ENCODE data around the gene BAG1.

Gene BAG1

GRCh38 chr9:33264003-33264472 is 470 bp downstream of the BAG1 start:
- H3K36me3 ChIP-seq (ENCODE audit: control insufficient read depth in 1 of 2, insufficient read depth in 2 of 2, low read depth in 1 of 2, low read length in 2 of 2) = peaks cover 4 to 61% of the 10 kb centered on the region in 2 experiments
- no peaks in the 10 kb centered on the region for H3K9me3 ChIP-seq (ENCODE audit: control insufficient read depth, low read length)
- H3K9ac ChIP-seq (ENCODE audit: low read length) = peak overlapping the region; percentile 93
- peak overlapping the region in 1 of 2 experiments; percentile 84 for H3K4ac ChIP-seq (ENCODE audit: low read depth in 1 of 2, low read length in 2 of 2)
- H2BK15ac ChIP-seq (ENCODE audit: low read depth, poor library complexity, severe bottlenecking) = no peak overlapping the region
- H3K18ac ChIP-seq (ENCODE audit: low read depth in 1 of 2, low read length in 2 of 2) = peak overlapping the region in 1 of 2 experiments; percentile 75
- no peak overlapping the region for H4K8ac ChIP-seq (ENCODE audit: low read length)
- H3K79me1 ChIP-seq (replicated peaks; ENCODE audit: low read length, poor library complexity, severe bottlenecking) = peaks cover 42% of the 10 kb centered on the region
- H2BK12ac ChIP-seq (ENCODE audit: low read length in 2 of 2) = peak overlapping the region in 1 of 2 experiments; percentile 49
- no peak overlapping the region for H2BK5ac ChIP-seq (ENCODE audit: low read depth, low read length, poor library complexity, severe bottlenecking)
- peaks cover 12% of the 10 kb centered on the region for H3K4me1 ChIP-seq (ENCODE audit: control insufficient read depth, insufficient read depth, low read depth, low read length)
- H2AK5ac ChIP-seq (ENCODE audit: low read length, severe bottlenecking) = no peak overlapping the region
- peak overlapping the region; percentile 89 for H2AFZ ChIP-seq (ENCODE audit: low read depth, low read length)
- H3K4me2 ChIP-seq (ENCODE audit: low read length, poor library complexity, severe bottlenecking) = peak overlapping the region; percentile 48
- peak overlapping the region in 1 of 2 experiments; percentile 92 for H3K23ac ChIP-seq (ENCODE audit: low read length in 2 of 2)
- H3K4me3 ChIP-seq (ENCODE audit: insufficient read depth in 1 of 2, low read depth in 1 of 2, low read length in 2 of 2) = peak overlapping the region; percentile 92 to 97
- DNase-seq = peak; percentile 48
- no peak overlapping the region for H2BK120ac ChIP-seq (ENCODE audit: low read depth, low read length)
- H3K27me3 ChIP-seq (ENCODE audit: control insufficient read depth in 1 of 2, insufficient read depth in 1 of 2, low read length in 2 of 2) = no peaks in the 10 kb centered on the region
- no peak overlapping the region for H4K91ac ChIP-seq (ENCODE audit: low read length)
- H3K27ac ChIP-seq (ENCODE audit: low read length, poor library complexity, severe bottlenecking) = no peak overlapping the region
- WGBS = 0% methylated on average over 37 of the region's 37 CpGs
- H3K14ac ChIP-seq (ENCODE audit: low read length in 2 of 2) = peak overlapping the region in 1 of 2 experiments; percentile 45

GRCh38 chr9:33263131-33264002 is 1.1 kb downstream of the BAG1 start:
- Histone ChIP-seq H3K9ac (ENCODE audit: low read length) (peak overlapping the region; percentile 93), H3K27ac (ENCODE audit: low read length, poor library complexity, severe bottlenecking) (no peak overlapping the region), H2BK120ac (ENCODE audit: low read depth, low read length) (no peak overlapping the region), H2AFZ (ENCODE audit: low read depth, low read length) (peak overlapping the region; percentile 89), H3K4me2 (ENCODE audit: low read length, poor library complexity, severe bottlenecking) (peak overlapping the region; percentile 48), H3K4ac (ENCODE audit: low read depth in 1 of 2, low read length in 2 of 2) (peak overlapping the region in 1 of 2 experiments; percentile 55), H3K14ac (ENCODE audit: low read length in 2 of 2) (peak overlapping the region in 1 of 2 experiments; percentile 45), H2BK12ac (ENCODE audit: low read length in 2 of 2) (no peak overlapping the region), H4K8ac (ENCODE audit: low read length) (no peak overlapping the region), H3K4me3 (ENCODE audit: insufficient read depth in 1 of 2, low read depth in 1 of 2, low read length in 2 of 2) (peak overlapping the region; percentile 92 to 97), H4K91ac (ENCODE audit: low read length) (no peak overlapping the region), H2AK5ac (ENCODE audit: low read length, severe bottlenecking) (no peak overlapping the region), H3K79me1 (replicated peaks; ENCODE audit: low read length, poor library complexity, severe bottlenecking) (peaks cover 42% of the 10 kb centered on the region), H3K36me3 (ENCODE audit: control insufficient read depth in 1 of 2, insufficient read depth in 2 of 2, low read depth in 1 of 2, low read length in 2 of 2) (peaks cover 4 to 61% of the 10 kb centered on the region in 2 experiments), H2BK5ac (ENCODE audit: low read depth, low read length, poor library complexity, severe bottlenecking) (no peak overlapping the region), H3K18ac (ENCODE audit: low read depth in 1 of 2, low read length in 2 of 2) (peak overlapping the region in 1 of 2 experiments; percentile 75), H2BK15ac (ENCODE audit: low read depth, poor library complexity, severe bottlenecking) (no peak overlapping the region), H3K9me3 (ENCODE audit: control insufficient read depth, low read length) (no peaks in the 10 kb centered on the region), H3K4me1 (ENCODE audit: control insufficient read depth, insufficient read depth, low read depth, low read length) (peaks cover 12% of the 10 kb centered on the region), H3K23ac (ENCODE audit: low read length in 2 of 2) (peak overlapping the region in 1 of 2 experiments; percentile 92), H3K27me3 (ENCODE audit: control insufficient read depth in 1 of 2, insufficient read depth in 1 of 2, low read length in 2 of 2) (no peaks in the 10 kb centered on the region)
- WGBS = 7% methylated on average over 25 of the region's 25 CpGs
- peak; percentile 63 for DNase-seq

DNA sequence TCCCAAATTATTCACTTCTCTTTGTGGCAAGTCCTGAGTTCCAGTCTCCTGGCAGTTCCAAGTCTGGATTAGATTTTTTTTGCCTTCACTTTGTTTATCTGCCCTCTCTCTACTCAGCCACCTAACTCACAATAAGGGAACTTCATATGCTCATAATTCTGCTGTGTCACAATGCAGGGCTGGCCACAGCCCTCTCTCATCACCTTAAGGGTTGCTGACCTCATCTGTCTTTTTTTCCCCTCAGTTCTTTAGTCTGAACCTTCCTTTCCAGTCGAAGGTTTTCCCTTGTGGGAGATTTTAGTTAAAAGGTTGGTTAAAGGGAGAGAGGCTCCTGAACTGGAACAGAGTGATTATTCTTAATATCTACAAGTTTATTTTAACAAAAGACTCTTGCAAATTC is 4.1 kb downstream of the BAG1 start:
- Histone ChIP-seq H2BK5ac (ENCODE audit: low read depth, low read length, poor library complexity, severe bottlenecking) (no peak overlapping the region), H3K9ac (ENCODE audit: low read length) (no peak overlapping the region), H3K4me2 (ENCODE audit: low read length, poor library complexity, severe bottlenecking) (no peak overlapping the region), H2BK12ac (ENCODE audit: low read length in 2 of 2) (no peak overlapping the region), H2BK120ac (ENCODE audit: low read depth, low read length) (no peak overlapping the region), H2BK15ac (ENCODE audit: low read depth, poor library complexity, severe bottlenecking) (no peak overlapping the region), H4K91ac (ENCODE audit: low read length) (no peak overlapping the region), H3K27me3 (ENCODE audit: control insufficient read depth in 1 of 2, insufficient read depth in 1 of 2, low read length in 2 of 2) (no peaks in the 10 kb centered on the region), H3K18ac (ENCODE audit: low read depth in 1 of 2, low read length in 2 of 2) (no peak overlapping the region), H3K4ac (ENCODE audit: low read depth in 1 of 2, low read length in 2 of 2) (no peak overlapping the region), H2AFZ (ENCODE audit: low read depth, low read length) (no peak overlapping the region), H2AK5ac (ENCODE audit: low read length, severe bottlenecking) (no peak overlapping the region), H3K14ac (ENCODE audit: low read length in 2 of 2) (no peak overlapping the region), H3K79me1 (replicated peaks; ENCODE audit: low read length, poor library complexity, severe bottlenecking) (peaks cover 28% of the 10 kb centered on the region), H3K4me1 (ENCODE audit: control insufficient read depth, insufficient read depth, low read depth, low read length) (peaks cover 15% of the 10 kb centered on the region), H3K23ac (ENCODE audit: low read length in 2 of 2) (no peak overlapping the region), H3K36me3 (ENCODE audit: control insufficient read depth in 1 of 2, insufficient read depth in 2 of 2, low read depth in 1 of 2, low read length in 2 of 2) (peaks cover 8 to 67% of the 10 kb centered on the region in 2 experiments), H3K4me3 (ENCODE audit: insufficient read depth in 1 of 2, low read depth in 1 of 2, low read length in 2 of 2) (no peak overlapping the region), H3K9me3 (ENCODE audit: control insufficient read depth, low read length) (no peaks in the 10 kb centered on the region), H4K8ac (ENCODE audit: low read length) (no peak overlapping the region), H3K27ac (ENCODE audit: low read length, poor library complexity, severe bottlenecking) (no peak overlapping the region)
- DNase-seq = no peak
- no CpG with 5 or more reads among the region's 1 CpG for whole genome bisulfite sequencing

DNA sequence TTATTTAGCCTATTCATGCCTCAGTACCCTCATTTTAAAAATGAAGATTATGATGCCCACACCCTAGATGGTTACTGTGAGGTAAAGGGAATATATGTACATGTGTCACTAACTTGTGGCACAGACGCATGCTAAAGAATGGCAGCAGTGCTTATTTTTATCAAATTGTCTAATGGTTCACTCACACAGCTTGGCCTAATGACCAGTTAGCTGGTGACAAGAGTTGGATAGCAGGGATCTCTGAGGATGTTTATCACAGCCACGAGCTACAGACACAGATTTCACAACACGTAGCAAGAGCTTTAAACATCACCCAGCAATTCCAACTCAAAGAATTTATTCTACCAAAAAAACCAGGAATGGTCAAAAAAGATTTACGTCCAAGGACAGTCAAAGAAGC is 7.2 kb downstream of the BAG1 start:
- Histone ChIP-seq H3K14ac (ENCODE audit: low read length in 2 of 2) (no peak overlapping the region), H4K8ac (ENCODE audit: low read length) (no peak overlapping the region)

More for the DNA sequence above, 7.2 kb downstream of the BAG1 start:
- no peak overlapping the region for H3K23ac ChIP-seq (ENCODE audit: low read length in 2 of 2)
- no peak overlapping the region for H2BK5ac ChIP-seq (ENCODE audit: low read depth, low read length, poor library complexity, severe bottlenecking)
- no peak overlapping the region for H3K4ac ChIP-seq (ENCODE audit: low read depth in 1 of 2, low read length in 2 of 2)
- no peak overlapping the region for H3K18ac ChIP-seq (ENCODE audit: low read depth in 1 of 2, low read length in 2 of 2)
- H3K9me3 ChIP-seq (ENCODE audit: control insufficient read depth, low read length) = no peaks in the 10 kb centered on the region
- H2BK12ac ChIP-seq (ENCODE audit: low read length in 2 of 2) = no peak overlapping the region
- no peak overlapping the region for H3K4me2 ChIP-seq (ENCODE audit: low read length, poor library complexity, severe bottlenecking)
- H2AK5ac ChIP-seq (ENCODE audit: low read length, severe bottlenecking) = no peak overlapping the region
- H2AFZ ChIP-seq (ENCODE audit: low read depth, low read length) = no peak overlapping the region
- H3K27me3 ChIP-seq (ENCODE audit: control insufficient read depth in 1 of 2, insufficient read depth in 1 of 2, low read length in 2 of 2) = no peaks in the 10 kb centered on the region
- no peak overlapping the region for H3K9ac ChIP-seq (ENCODE audit: low read length)
- H3K79me1 ChIP-seq (replicated peaks; ENCODE audit: low read length, poor library complexity, severe bottlenecking) = peaks cover 21% of the 10 kb centered on the region
- H3K4me1 ChIP-seq (ENCODE audit: control insufficient read depth, insufficient read depth, low read depth, low read length) = peaks cover 5% of the 10 kb centered on the region
- H3K27ac ChIP-seq (ENCODE audit: low read length, poor library complexity, severe bottlenecking) = no peak overlapping the region
- no peak overlapping the region for H2BK15ac ChIP-seq (ENCODE audit: low read depth, poor library complexity, severe bottlenecking)
- WGBS = 84% methylated on average over 3 of the region's 4 CpGs
- H4K91ac ChIP-seq (ENCODE audit: low read length) = no peak overlapping the region
- DNase-seq = no peak
- peaks cover 28 to 98% of the 10 kb centered on the region in 2 experiments for H3K36me3 ChIP-seq (ENCODE audit: control insufficient read depth in 1 of 2, insufficient read depth in 2 of 2, low read depth in 1 of 2, low read length in 2 of 2)
- no peak overlapping the region for H2BK120ac ChIP-seq (ENCODE audit: low read depth, low read length)
- no peak overlapping the region for H3K4me3 ChIP-seq (ENCODE audit: insufficient read depth in 1 of 2, low read depth in 1 of 2, low read length in 2 of 2)
